CD4-positive, alpha-beta T cell treated with Interleukin-21 for 1 hour (primary cell): ENCODE data around the gene MCF2L.

Experiments
- DNase-seq: peaks from one replicate; pipeline ENCODE4 v3.0.0-alpha.2; 2020

MCF2L gene

GRCh38 chr13:113138792-113139551, 170.0 kb downstream of the MCF2L start:
- no peak for DNase-seq

GRCh38 chr13:113139577-113139976, 170.6 kb downstream of the MCF2L start:
- DNase-seq, result no peak

- no peak for DNase-seq
These were observed 171.9 kb downstream of the MCF2L start for GRCh38 chr13:113140677-113141600.

- no peak for DNase-seq
These were observed 172.6 kb downstream of the MCF2L start for GRCh38 chr13:113141601-113141970.

- DNase-seq, result no peak
These were observed 173.9 kb downstream of the MCF2L start for GRCh38 chr13:113142876-113143275.

GRCh38 chr13:113143466-113144254, 174.6 kb downstream of the MCF2L start:
- no peak for DNase-seq

- no peak for DNase-seq
These were observed 175.2 kb downstream of the MCF2L start for GRCh38 chr13:113144255-113144629.

GRCh38 chr13:113145496-113145895, 176.5 kb downstream of the MCF2L start:
- no peak for DNase-seq

- DNase-seq, result no peak
These were observed 177.0 kb downstream of the MCF2L start for GRCh38 chr13:113145911-113146598.

GRCh38 chr13:113146750-113147149, 177.7 kb downstream of the MCF2L start:
- no peak for DNase-seq

GRCh38 chr13:113147206-113147605, 178.2 kb downstream of the MCF2L start:
- no peak for DNase-seq

- DNase-seq, result no peak
These were observed 179.4 kb downstream of the MCF2L start for GRCh38 chr13:113148407-113148806.

- DNase-seq, result no peak
These were observed 180.0 kb downstream of the MCF2L start for GRCh38 chr13:113148940-113149503.
